PC-9 (cell line): ENCODE measurements around the gene CNTN1. TPM values are rescaled to one million over a fixed set of nuclear protein-coding genes. Genes with fewer than 3 reads are reported as not detected.

ENCODE experiments used
- BruUV-seq: library from RNA; stranded (reverse); fragments of 400-500 nt; replicated peaks from 2 replicates; lab custom pipeline; 2021; lab: Mats Ljungman, UMichigan
- CTCF ChIA-PET: fragments of 300-600 bp; sonication (Branson Sonifier 250); formaldehyde crosslinking; loops from one replicate; lab custom pipeline; 2022; ENCODE audit warnings: antibody characterized with exemption; lab: Charles Lee
- POLR2A ChIA-PET: fragments of 300-600 bp; sonication (Branson Sonifier 250); formaldehyde crosslinking; loops from one replicate; lab custom pipeline; 2022; ENCODE audit warnings: antibody characterized with exemption; ENCODE audit not compliant: unreplicated experiment; lab: Charles Lee
- DNase-seq, 2 experiments: peaks; one replicate each; pipeline versions ENCODE4 v3.0.0 to v3.0.0-alpha.2; 2015 to 2022; ENCODE audit warnings: mixed read lengths in 1 of 2
- H2AFZ ChIP-seq: fragments of 200-600 bp; sonication (generic); 2 replicates; pipeline ENCODE4 v1.8.1; 2017; ENCODE audit warnings: antibody characterized with exemption
- H3F3A ChIP-seq: fragments of 200-600 bp; sonication (generic); 2 replicates; pipeline ENCODE4 v1.8.1; 2017; ENCODE audit warnings: antibody characterized with exemption, mild to moderate bottlenecking, low read depth; ENCODE audit not compliant: insufficient read depth
- H3K27ac ChIP-seq: fragments of 200-600 bp; sonication (generic); 2 replicates; pipeline ENCODE4 v1.6.1; 2016; ENCODE audit warnings: mixed run types
- H3K27me3 ChIP-seq: fragments of 200-600 bp; sonication (generic); 2 replicates; pipeline ENCODE4 v1.6.1; 2016; ENCODE audit warnings: low read depth, mixed run types; ENCODE audit not compliant: insufficient read depth
- H3K36me3 ChIP-seq: fragments of 200-600 bp; sonication (generic); 2 replicates; pipeline ENCODE4 v1.6.1; 2016; ENCODE audit warnings: low read depth, mixed run types
- H3K4me1 ChIP-seq: fragments of 200-600 bp; sonication (generic); replicated peaks from 2 replicates; pipeline ENCODE4 v1.6.1; 2016; ENCODE audit warnings: mixed run types; ENCODE audit not compliant: insufficient read depth
- H3K4me2 ChIP-seq: fragments of 200-600 bp; sonication (generic); 2 replicates; pipeline ENCODE4 v1.6.1; 2017; ENCODE audit warnings: mixed run types
- H3K4me3 ChIP-seq: fragments of 200-600 bp; sonication (generic); 2 replicates; pipeline ENCODE4 v1.6.1; 2016; ENCODE audit warnings: mixed run types
- H3K79me2 ChIP-seq: fragments of 200-600 bp; sonication (generic); 2 replicates; pipeline ENCODE4 v1.6.1; 2017; ENCODE audit warnings: low read depth, mixed run types
- H3K9me2 ChIP-seq: fragments of 200-600 bp; sonication (generic); 2 replicates; pipeline ENCODE4 v1.8.1; 2017; ENCODE audit warnings: mild to moderate bottlenecking; ENCODE audit not compliant: insufficient read depth
- H3K9me3 ChIP-seq: fragments of 200-600 bp; sonication (generic); 2 replicates; pipeline ENCODE4 v1.8.1; 2016; ENCODE audit warnings: low read depth; ENCODE audit not compliant: insufficient read depth
- H4K20me1 ChIP-seq: fragments of 200-600 bp; sonication (generic); 2 replicates; pipeline ENCODE4 v1.8.1; 2017; ENCODE audit not compliant: insufficient read depth
- CTCF ChIP-seq: fragments of 200-600 bp; sonication (generic); conservative IDR thresholded peaks from 2 replicates; pipeline ENCODE4 v1.6.1; 2017; ENCODE audit warnings: mixed run types, antibody characterized with exemption, mild to moderate bottlenecking, moderate library complexity
- EZH2 ChIP-seq: fragments of 200-600 bp; sonication (generic); IDR thresholded peaks from 2 replicates; pipeline ENCODE4 v1.8.0; 2017; ENCODE audit warnings: antibody characterized with exemption, low read depth
- intact Hi-C: fragments of 100-400 bp; cut with micrococcal nuclease; formaldehyde crosslinking; loops from one replicate; pipeline ENCODE4 v1.10.0; 2022; ENCODE audit not compliant: unreplicated experiment
- total RNA-seq: library from RNA; stranded (reverse); gene quantifications from 2 replicates; pipeline ENCODE4 v1.2.3, GENCODE V29; 2021

Gene CNTN1
- total RNA-seq, 1 experiment from 2014 or later = 0.37 TPM

GRCh38 chr12:40942326-40942725 lies 250.1 kb downstream of the CNTN1 start:
- Histone ChIP-seq H3K4me1 (no peaks in the 10 kb centered on the region), H3K9me2 (no peaks in the 10 kb centered on the region), H3K4me3 (no peak overlapping the region), H3K27ac (no peak overlapping the region), H4K20me1 (no peaks in the 10 kb centered on the region), H2AFZ (no peak overlapping the region), H3K79me2 (no peaks in the 10 kb centered on the region), H3F3A (no peaks in the 10 kb centered on the region), H3K4me2 (no peak overlapping the region), H3K27me3 (no peaks in the 10 kb centered on the region), H3K9me3 (no peaks in the 10 kb centered on the region), H3K36me3 (no peaks in the 10 kb centered on the region)
- BruUV-seq = no TSS peak
- CTCF ChIA-PET = no interaction called here
- no peak for TF ChIP-seq CTCF
- no peak for TF ChIP-seq EZH2
- POLR2A ChIA-PET = interaction anchor here (0.5 kb wide), 1 partner anchor 559 kb away, joined by 10 read pairs; no protein-coding TSS in a partner anchor
- DNase-seq = no peak
- intact Hi-C loops = loop anchor here (10.0 kb wide), 2 partner anchors 332 to 1082 kb away; no protein-coding TSS in a partner anchor

GRCh38 chr12:40945772-40946171 lies 253.5 kb downstream of the CNTN1 start:
- BruUV-seq = no TSS peak
- Histone ChIP-seq H3K27me3 (no peaks in the 10 kb centered on the region), H3K4me2 (no peak overlapping the region), H2AFZ (no peak overlapping the region), H3K79me2 (no peaks in the 10 kb centered on the region), H4K20me1 (no peaks in the 10 kb centered on the region), H3K27ac (no peak overlapping the region), H3K36me3 (no peaks in the 10 kb centered on the region), H3K4me1 (no peaks in the 10 kb centered on the region), H3K4me3 (no peak overlapping the region), H3K9me2 (no peaks in the 10 kb centered on the region), H3F3A (no peaks in the 10 kb centered on the region), H3K9me3 (no peaks in the 10 kb centered on the region)
- TF ChIP-seq EZH2 (no peak), CTCF (no peak)
- ChIA-PET POLR2A (no interaction called here), CTCF (interaction anchor here (0.6 kb wide), 1 partner anchor 1754 kb away, joined by 3 read pairs; no protein-coding TSS in a partner anchor)
- intact Hi-C loops = loop anchor here (5.0 to 10.0 kb wide), 3 partner anchors 329 to 1387 kb away; no protein-coding TSS in a partner anchor
- no peak for DNase-seq

- Histone ChIP-seq H4K20me1 (no peaks in the 10 kb centered on the region), H3K79me2 (no peaks in the 10 kb centered on the region), H3F3A (no peaks in the 10 kb centered on the region), H3K27me3 (no peaks in the 10 kb centered on the region), H3K4me2 (no peak overlapping the region), H3K9me3 (no peaks in the 10 kb centered on the region), H3K27ac (no peak overlapping the region), H3K9me2 (no peaks in the 10 kb centered on the region), H3K36me3 (no peaks in the 10 kb centered on the region), H3K4me1 (no peaks in the 10 kb centered on the region), H2AFZ (no peak overlapping the region), H3K4me3 (no peak overlapping the region)
- no peak for DNase-seq
- TF ChIP-seq CTCF (peak; percentile 81), EZH2 (no peak)
- intact Hi-C loops = loop anchor here (5.0 to 10.0 kb wide), 3 partner anchors 328 to 1386 kb away; no protein-coding TSS in a partner anchor
- BruUV-seq = no TSS peak
- ChIA-PET POLR2A (interaction anchor here (0.7 kb wide), 1 partner anchor 132 kb away, joined by 3 read pairs; no protein-coding TSS in a partner anchor), CTCF (interaction anchor here (0.6 kb wide), 1 partner anchor 1753 kb away, joined by 3 read pairs; no protein-coding TSS in a partner anchor)
Observed at GRCh38 chr12:40946612-40947194, 254.5 kb downstream of the CNTN1 start.
